Neural cell (in vitro differentiated cells): ENCODE results near the gene DNAJB11. TPM values are rescaled to one million over a fixed set of nuclear protein-coding genes. Genes with fewer than 3 reads are reported as not detected.

Source experiments
- H2AFZ ChIP-seq: fragments of 200-600, 300-800 bp; sonication (generic), shearing (Covaris generic); 2 replicates; pipeline ENCODE4 v1.6.0; 2014; ENCODE audit warnings: low read depth, mild to moderate bottlenecking, antibody characterized with exemption, low read length, moderate library complexity
- H3F3A ChIP-seq: fragments of 200-600 bp; shearing (Covaris generic); 2 replicates; pipeline ENCODE4 v1.6.1; 2016; ENCODE audit warnings: mild to moderate bottlenecking, moderate library complexity, mixed read lengths, antibody characterized with exemption, low read length; ENCODE audit not compliant: insufficient read depth, poor library complexity, severe bottlenecking
- H3K27ac ChIP-seq: fragments of 200-600, 300-800 bp; sonication (generic), shearing (Covaris generic); 2 replicates; pipeline ENCODE4 v1.5.1; 2014; ENCODE audit warnings: mild to moderate bottlenecking, low read length, moderate library complexity
- H3K27me3 ChIP-seq: fragments of 300-800, 200-600 bp; sonication (generic), shearing (Covaris generic); 2 replicates; pipeline ENCODE4 v1.6.0; 2014; ENCODE audit warnings: mild to moderate bottlenecking, low read depth, low read length, moderate library complexity; ENCODE audit not compliant: insufficient read depth
- H3K36me3 ChIP-seq: fragments of 300-800, 200-600 bp; sonication (generic), shearing (Covaris generic); 2 replicates; pipeline ENCODE4 v1.5.1; 2014; ENCODE audit warnings: mild to moderate bottlenecking, antibody characterized with exemption, low read length, moderate library complexity; ENCODE audit not compliant: insufficient read depth
- H3K4me2 ChIP-seq: fragments of 300-800, 200-600 bp; sonication (generic), shearing (Covaris generic); 2 replicates; pipeline ENCODE4 v1.6.0; 2014; ENCODE audit warnings: mild to moderate bottlenecking, low read length
- H3K4me3 ChIP-seq: fragments of 300-800, 200-600 bp; sonication (generic), shearing (Covaris generic); 2 replicates; pipeline ENCODE4 v1.5.1; 2014; ENCODE audit warnings: mild to moderate bottlenecking, low read length, moderate library complexity
- H3K79me2 ChIP-seq: fragments of 200-600 bp; shearing (Covaris generic); replicated peaks from 2 replicates; pipeline ENCODE4 v1.6.0; 2014; ENCODE audit warnings: mild to moderate bottlenecking, low read length, moderate library complexity; ENCODE audit not compliant: insufficient read depth
- H3K9ac ChIP-seq: fragments of 300-800, 200-600 bp; sonication (generic), shearing (Covaris generic); 2 replicates; pipeline ENCODE4 v1.6.1; 2016; ENCODE audit warnings: mild to moderate bottlenecking, low read length, mixed read lengths
- H3K9me2 ChIP-seq: fragments of 200-600 bp; shearing (Covaris generic); 2 replicates; pipeline ENCODE4 v1.6.1; 2016; ENCODE audit warnings: mild to moderate bottlenecking, low read length, mixed read lengths; ENCODE audit not compliant: insufficient read depth
- H3K9me3 ChIP-seq: fragments of 200-600, 300-800 bp; sonication (generic), shearing (Covaris generic); 2 replicates; pipeline ENCODE4 v1.6.1; 2016; ENCODE audit warnings: mild to moderate bottlenecking, mixed run types, low read length, moderate library complexity, mixed read lengths
- H4K20me1 ChIP-seq: fragments of 200-600 bp; shearing (Covaris generic); 2 replicates; pipeline ENCODE4 v1.6.1; 2016; ENCODE audit warnings: mild to moderate bottlenecking, mixed run types; ENCODE audit not compliant: insufficient read depth
- CTCF ChIP-seq: fragments of 450-650 bp; IDR thresholded peaks from 2 replicates; pipeline ENCODE4 v1.5.1; 2014; ENCODE audit warnings: antibody characterized with exemption, mild to moderate bottlenecking, moderate library complexity; ENCODE audit not compliant: poor library complexity, severe bottlenecking
- EP300 ChIP-seq: fragments of 450-650 bp; conservative IDR thresholded peaks from 2 replicates; pipeline ENCODE4 v1.6.1; 2014; ENCODE audit warnings: antibody characterized with exemption, mild to moderate bottlenecking, moderate library complexity; ENCODE audit not compliant: poor library complexity, severe bottlenecking
- EZH2 ChIP-seq: fragments of 200-600, 300-800 bp; shearing (Covaris generic), sonication (generic); IDR thresholded peaks from 2 replicates; pipeline ENCODE4 v1.6.1; 2014; ENCODE audit warnings: antibody characterized with exemption, low read length, borderline replicate concordance, mild to moderate bottlenecking; ENCODE audit not compliant: insufficient read depth, poor library complexity, severe bottlenecking
- MXI1 ChIP-seq: fragments of 450-650 bp; conservative IDR thresholded peaks from 2 replicates; pipeline ENCODE4 v1.6.1; 2014; ENCODE audit warnings: antibody characterized with exemption, mild to moderate bottlenecking; ENCODE audit not compliant: poor library complexity, severe bottlenecking
- POLR2AphosphoS5 ChIP-seq: IDR thresholded peaks from 2 replicates; pipeline ENCODE4 v1.6.1; 2012
- RAD21 ChIP-seq: fragments of 450-650 bp; conservative IDR thresholded peaks from 2 replicates; pipeline ENCODE4 v1.6.1; 2014; ENCODE audit warnings: antibody characterized with exemption, mild to moderate bottlenecking, moderate library complexity
- REST ChIP-seq: IDR thresholded peaks from 2 replicates; pipeline ENCODE4 v1.6.1; 2012; ENCODE audit warnings: borderline replicate concordance
- SMC3 ChIP-seq: fragments of 450-650 bp; conservative IDR thresholded peaks from 2 replicates; pipeline ENCODE4 v1.6.1; 2014; ENCODE audit warnings: antibody characterized with exemption, mild to moderate bottlenecking, moderate library complexity; ENCODE audit not compliant: poor library complexity
- TAF1 ChIP-seq: IDR thresholded peaks from 2 replicates; pipeline ENCODE4 v1.6.1; 2012; ENCODE audit warnings: low read depth
- polyA plus RNA-seq: library from polyadenylated mRNA; depleted of rRNA; stranded (reverse); fragments of >200 nt; gene quantifications from 2 replicates; pipeline ENCODE4 v1.2.3, GENCODE V29; 2014

DNAJB11 gene
- polyA plus RNA-seq, 1 donor from 2014 or later, result 108 TPM

- H3K4me3 ChIP-seq, result no peak overlapping the region
- H3F3A ChIP-seq, result no peaks in the 10 kb centered on the region
- TF ChIP-seq MXI1, result no peak
- TF ChIP-seq POLR2AphosphoS5, result no peak
- TF ChIP-seq EP300, result no peak
- TF ChIP-seq TAF1, result no peak
- TF ChIP-seq REST, result no peak
- no peak for TF ChIP-seq SMC3
- no peak for TF ChIP-seq CTCF
- no peak for TF ChIP-seq RAD21
- no peak for TF ChIP-seq EZH2
Measured at GRCh38 chr3:186624598-186624997, 54.1 kb downstream of the DNAJB11 start.

GRCh38 chr3:186625600-186626042 lies 55.1 kb downstream of the DNAJB11 start:
- H3K27me3 ChIP-seq, result no peaks in the 10 kb centered on the region
- H3K9me3 ChIP-seq, result no peaks in the 10 kb centered on the region
- H3K9me2 ChIP-seq, result no peaks in the 10 kb centered on the region
- H3K27ac ChIP-seq, result no peak overlapping the region
- H4K20me1 ChIP-seq, result no peaks in the 10 kb centered on the region
- H2AFZ ChIP-seq, result no peak overlapping the region
- no peak overlapping the region for H3K4me2 ChIP-seq
- H3K4me3 ChIP-seq, result no peak overlapping the region
- no peaks in the 10 kb centered on the region for H3K79me2 ChIP-seq
- H3F3A ChIP-seq, result no peaks in the 10 kb centered on the region
- no peaks in the 10 kb centered on the region for H3K36me3 ChIP-seq
- no peak overlapping the region for H3K9ac ChIP-seq
- TF ChIP-seq EZH2, result no peak
- TF ChIP-seq MXI1, result no peak
- TF ChIP-seq EP300, result no peak
- TF ChIP-seq TAF1, result no peak
- TF ChIP-seq REST, result no peak
- no peak for TF ChIP-seq POLR2AphosphoS5
- TF ChIP-seq CTCF, result no peak
- TF ChIP-seq SMC3, result no peak

More at GRCh38 chr3:186624598-186624997, 54.1 kb downstream of the DNAJB11 start:
- H3K4me2 ChIP-seq, result no peak overlapping the region
- H3K9ac ChIP-seq, result no peak overlapping the region
- no peaks in the 10 kb centered on the region for H3K79me2 ChIP-seq
- no peaks in the 10 kb centered on the region for H3K9me3 ChIP-seq
- no peak overlapping the region for H2AFZ ChIP-seq
- H3K27ac ChIP-seq, result no peak overlapping the region
- no peaks in the 10 kb centered on the region for H3K36me3 ChIP-seq
- no peaks in the 10 kb centered on the region for H4K20me1 ChIP-seq
- H3K9me2 ChIP-seq, result no peaks in the 10 kb centered on the region
- H3K27me3 ChIP-seq, result no peaks in the 10 kb centered on the region
